GM19455 (cell line): ENCODE results near the gene MAVS.

Experiments used
- ATAC-seq: cut with Tn5 transposase; IDR thresholded peaks from one replicate; pipeline ENCODE4 v1.9.1; 2021; ENCODE audit not compliant: unreplicated experiment

Gene MAVS

DNA sequence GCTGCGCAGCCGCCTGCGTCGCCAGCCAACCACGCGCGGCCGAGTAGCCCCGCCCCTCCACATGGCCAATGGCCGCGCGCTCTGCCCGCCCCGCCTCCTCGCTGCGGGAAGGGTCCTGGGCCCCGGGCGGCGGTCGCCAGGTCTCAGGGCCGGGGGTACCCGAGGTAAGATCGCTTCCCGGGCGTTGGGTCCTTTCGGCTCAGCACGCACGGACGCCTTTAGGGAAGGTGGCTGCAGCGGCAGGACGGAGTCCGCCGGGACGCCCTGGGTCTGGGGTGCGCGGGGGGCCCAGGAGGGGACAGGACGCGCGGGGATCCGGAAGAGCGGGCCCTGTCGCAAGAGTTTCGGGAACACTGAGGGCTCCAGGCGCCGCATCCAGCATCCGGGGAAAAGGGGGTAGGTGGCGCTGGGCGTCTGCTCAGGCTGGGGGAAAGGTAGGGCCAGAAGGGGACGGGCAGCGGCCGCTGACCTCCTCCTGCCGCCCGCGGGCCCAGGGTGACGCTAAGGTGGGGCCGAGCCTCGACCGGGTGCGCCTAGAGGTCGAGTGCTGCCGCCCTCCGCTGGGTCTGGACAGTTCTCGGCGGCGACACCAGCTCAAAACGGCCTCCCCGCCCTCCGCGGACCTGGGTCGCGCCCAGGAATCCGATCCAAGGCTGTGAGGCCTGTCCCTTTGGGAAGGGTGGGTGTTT, at the start of gene MAVS:
Gene MAVS, plus strand, starts transcription at position 95 of the 689 bp plus-strand sequence. CDS start 7,791 bp downstream, outside the sequence.
- peak; percentile 87 for ATAC-seq

DNA sequence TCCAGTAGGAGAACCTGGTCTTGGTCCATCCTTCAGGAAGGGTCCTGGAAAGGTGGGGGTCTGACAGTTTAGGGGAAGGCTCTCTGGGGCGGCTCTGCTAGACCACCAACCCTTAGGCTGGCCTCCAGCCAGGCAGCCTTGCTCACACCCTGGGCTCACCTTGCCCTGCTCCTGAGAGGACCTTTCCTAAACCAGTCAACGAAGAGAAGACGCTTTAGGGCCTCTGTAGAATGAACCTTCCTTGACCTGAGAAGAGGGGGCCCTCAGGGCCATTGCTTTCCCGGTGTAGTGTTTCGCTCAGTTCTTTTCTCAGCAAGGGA, 49.4 kb upstream of the MAVS start:
- ATAC-seq, result no peak

DNA sequence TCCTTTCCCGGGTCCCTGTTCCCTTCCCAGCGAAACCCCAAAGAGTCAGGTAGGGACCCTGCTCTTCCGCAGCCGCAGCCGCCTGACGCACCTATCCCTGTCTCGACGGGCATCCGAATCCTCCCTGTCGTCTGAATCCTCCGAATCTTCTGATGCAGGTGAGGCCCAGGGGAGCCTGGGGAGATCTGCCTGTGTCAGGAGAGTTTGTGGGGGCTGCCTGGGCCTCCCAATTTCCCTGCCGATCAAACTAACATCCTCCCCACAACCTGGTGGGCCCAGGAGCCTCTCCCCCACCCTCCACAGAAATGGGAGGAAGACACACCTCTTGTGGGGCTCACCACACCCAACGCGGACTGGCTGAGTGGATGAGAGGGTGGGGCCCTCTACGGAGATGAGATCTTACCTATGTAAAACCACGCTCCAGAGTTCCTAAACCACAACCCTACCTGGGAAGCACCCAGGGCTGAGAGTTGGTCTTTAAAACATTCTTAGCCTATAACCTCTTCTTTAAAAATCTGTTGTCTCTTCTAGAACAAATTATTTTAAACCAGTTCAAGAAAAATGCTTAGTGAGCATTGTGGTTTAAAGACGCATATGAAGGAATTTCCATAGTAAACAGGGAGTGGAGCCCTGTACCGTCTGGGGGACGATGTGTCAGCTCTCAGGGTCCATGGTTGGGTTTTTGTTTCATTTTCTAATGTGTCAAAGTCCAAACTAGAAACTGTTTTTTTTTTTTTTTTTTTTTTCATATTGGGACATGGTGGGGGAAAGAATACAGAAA, 48.9 kb upstream of the MAVS start:
- no peak for ATAC-seq

DNA sequence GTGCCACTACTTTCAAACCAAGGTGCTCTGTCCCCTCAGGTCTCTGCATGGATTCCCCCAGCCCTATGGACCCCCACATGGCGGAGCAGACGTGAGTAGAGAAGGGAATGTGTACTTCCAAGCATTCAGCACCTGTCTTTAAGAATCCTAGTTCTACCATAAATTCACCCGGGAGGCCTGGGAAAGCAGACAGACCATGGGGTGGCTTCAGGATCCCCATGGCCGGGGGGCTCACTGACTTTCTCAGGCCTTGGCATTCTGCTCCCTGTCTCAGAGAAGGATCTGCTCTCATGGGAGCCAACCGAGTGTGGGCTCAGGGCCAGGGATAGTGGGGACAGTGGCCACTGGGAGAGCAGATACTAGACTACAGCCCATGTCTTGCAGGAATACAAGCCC, 48.3 kb upstream of the MAVS start:
- no peak for ATAC-seq

DNA sequence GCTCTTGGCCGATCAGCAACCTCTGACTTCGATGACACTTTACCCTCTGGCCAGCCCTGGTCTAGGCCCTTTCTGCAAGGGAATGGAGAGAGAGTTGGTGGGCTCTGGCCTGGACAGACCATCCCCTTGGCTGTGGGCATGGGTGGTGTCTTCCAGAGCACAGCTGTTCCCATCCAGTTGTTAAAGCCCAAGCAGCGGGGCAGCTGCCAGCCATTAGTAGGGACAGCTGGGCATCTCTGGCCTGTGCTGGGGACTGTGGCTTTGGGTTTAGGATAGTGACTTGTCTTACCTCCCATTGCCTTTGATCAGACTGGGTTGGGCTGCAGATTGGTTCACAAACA, 47.8 kb upstream of the MAVS start:
- ATAC-seq, result no peak

DNA sequence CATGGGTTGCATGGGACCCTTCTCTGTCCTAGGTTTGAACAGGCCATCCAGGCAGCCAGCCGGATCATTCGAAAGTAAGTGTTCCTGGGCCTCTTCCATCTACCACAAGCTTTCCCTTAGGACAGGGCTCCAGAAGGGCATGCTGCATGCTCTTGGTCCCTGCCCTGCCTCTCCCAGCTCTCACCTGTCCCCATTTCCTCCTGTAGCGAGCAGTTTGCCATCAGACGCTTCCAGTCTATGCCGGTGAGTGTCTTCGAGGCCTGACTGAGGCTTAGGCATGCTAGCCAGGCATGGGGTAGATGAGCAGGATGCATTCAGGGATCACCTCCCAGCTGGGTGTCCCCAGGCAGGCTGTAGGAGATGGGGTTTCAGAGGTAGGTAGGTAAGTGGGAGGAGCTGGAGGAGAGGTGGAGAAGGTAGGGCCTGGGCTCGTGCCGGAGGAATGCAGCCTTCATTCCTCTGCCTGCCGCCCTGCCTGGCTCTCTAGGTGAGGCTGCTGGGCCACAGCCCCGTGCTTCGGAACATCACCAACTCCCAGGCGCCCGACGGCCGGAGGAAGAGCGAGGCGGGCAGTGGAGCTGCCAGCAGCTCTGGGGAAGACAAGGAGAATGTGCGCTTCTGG, 46.3 kb upstream of the MAVS start:
- no peak for ATAC-seq

DNA sequence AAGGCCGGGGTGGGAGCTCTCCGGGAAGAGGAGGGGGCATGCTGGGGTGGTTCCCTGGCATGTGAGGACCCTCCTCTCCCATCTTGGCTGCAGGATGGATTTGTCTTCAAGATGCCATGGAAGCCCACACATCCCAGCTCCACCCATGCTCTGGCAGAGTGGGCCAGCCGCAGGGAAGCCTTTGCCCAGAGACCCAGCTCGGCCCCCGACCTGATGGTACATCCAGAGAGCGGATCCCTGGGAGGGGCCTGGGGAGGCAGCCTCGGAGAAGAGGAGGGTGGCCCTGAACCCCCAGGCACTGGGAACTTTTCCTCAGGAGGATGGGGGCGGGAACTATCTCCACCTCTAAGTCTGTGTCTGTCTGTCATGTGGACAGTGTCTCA, 45.8 kb upstream of the MAVS start:
- ATAC-seq, result no peak

DNA sequence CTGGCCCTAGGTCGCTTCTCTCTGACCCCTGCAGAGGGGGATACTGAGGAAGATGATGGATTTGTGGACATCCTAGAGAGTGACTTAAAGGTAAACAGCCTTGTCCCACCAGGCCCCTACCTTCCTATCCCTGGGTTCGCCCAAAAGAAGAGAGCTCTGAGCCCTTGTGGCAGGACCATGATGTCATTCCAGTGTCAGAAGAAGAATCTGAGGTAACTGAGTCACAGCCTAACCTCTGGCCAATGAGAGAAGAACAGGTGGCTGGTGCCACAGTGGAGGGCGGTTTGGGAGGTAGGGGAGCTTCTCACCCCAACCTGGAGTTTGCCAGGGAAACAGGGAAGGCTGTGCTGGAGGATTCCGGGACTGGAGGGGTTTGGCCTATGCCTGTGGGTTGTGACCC, 45.3 kb upstream of the MAVS start:
- no peak for ATAC-seq

DNA sequence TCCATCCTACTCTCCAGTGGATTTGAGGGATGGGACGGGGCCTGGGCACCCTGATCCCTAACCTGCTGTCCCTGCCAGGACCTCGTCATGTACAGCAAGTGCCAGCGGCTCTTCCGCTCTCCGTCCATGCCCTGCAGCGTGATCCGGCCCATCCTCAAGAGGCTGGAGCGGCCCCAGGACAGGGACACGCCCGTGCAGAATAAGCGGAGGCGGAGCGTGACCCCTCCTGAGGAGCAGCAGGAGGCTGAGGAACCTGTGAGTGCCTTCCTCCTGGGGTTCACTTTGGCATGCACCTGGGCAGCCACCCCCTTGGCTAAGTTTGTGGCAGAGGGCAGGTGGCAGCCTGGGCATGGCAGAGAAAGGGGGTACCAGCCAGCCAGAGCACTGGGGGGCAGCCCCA, 44.8 kb upstream of the MAVS start:
- no peak for ATAC-seq

DNA sequence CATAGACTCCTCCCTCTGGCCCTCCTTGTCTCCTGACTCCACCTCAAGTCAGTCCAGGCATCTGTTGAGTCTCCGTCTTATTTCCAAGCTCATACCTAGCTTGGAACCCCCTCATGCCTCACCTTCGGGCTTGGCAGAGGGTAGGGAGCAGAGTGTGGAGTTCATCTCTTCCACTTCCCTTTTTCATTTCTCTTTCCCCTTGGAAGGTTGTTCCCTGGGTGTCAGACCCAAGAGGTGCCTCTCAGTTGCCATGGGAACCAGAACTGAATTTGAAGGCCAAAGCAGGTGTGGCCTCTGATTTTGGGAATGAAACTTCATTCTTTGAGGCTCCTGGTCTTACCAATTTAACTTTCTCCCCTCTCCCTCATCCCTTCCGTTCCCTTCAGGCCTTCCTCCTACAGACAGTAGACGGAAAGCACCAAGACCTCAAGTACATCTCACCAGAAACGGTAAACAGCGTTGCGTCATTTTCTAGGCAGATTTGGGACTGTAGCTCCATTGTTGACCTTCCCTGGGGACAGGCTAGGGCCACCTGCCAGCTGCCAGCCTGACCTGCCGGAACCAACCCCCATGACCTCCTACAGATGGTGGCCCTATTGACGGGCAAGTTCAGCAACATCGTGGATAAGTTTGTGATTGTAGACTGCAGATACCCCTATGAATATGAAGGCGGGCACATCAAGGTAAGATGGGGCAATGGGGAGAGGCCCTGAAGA, 44.0 kb upstream of the MAVS start:
- no peak for ATAC-seq

DNA sequence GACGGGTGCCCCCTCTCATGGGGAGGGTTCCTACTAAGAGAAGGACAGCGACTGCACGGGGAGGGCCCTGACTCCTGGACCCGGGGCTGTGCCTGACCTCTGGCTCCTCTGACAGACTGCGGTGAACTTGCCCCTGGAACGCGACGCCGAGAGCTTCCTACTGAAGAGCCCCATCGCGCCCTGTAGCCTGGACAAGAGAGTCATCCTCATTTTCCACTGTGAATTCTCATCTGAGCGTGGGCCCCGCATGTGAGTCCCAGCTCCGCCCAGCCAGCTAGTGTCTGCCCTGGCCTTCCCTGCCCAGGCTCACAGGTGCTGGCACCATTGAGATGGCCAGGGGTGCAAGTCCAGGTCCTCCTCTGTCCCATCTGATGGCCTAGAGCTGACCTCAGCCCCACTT, 43.3 kb upstream of the MAVS start:
- no peak for ATAC-seq

DNA sequence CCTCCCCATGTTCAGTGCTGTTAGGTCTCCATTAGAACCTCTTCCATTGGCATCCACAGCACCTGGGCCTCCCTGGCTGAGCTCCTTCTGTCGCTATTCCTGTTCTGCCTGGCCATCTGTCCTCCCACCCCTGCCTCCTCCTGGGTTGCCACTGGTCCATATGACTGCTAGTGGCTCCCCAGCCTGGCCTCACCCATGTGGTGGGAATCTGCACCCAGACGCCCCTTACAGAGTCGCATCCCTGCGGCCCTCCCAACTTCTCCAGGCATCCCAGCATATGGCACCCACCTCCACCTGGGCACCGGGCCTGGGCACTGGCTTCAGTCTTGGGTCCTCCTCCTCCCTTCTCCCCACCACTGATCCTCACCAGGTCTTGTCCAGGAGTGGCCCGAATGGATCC, 42.8 kb upstream of the MAVS start:
- no peak for ATAC-seq

DNA sequence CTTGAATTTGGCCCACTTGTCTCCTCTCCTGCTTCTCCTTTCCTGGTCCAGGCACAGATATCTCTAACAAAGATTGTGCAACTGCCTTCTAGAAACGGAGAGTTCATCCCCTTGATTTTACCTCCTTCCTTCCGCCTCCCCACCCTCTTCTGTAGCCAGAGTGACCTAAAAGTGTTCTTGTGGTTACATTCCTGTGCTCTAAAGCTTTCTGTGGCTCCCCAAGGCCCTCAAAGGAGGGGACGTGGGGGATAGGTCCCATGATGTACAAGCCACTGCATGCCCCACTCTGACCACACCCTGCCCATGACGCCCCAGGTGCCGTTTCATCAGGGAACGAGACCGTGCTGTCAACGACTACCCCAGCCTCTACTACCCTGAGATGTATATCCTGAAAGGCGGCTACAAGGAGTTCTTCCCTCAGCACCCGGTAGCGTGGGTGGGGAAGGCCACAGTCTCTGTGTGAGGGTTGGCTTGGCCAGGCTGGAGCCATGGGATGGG, 42.3 kb upstream of the MAVS start:
- no peak for ATAC-seq

DNA sequence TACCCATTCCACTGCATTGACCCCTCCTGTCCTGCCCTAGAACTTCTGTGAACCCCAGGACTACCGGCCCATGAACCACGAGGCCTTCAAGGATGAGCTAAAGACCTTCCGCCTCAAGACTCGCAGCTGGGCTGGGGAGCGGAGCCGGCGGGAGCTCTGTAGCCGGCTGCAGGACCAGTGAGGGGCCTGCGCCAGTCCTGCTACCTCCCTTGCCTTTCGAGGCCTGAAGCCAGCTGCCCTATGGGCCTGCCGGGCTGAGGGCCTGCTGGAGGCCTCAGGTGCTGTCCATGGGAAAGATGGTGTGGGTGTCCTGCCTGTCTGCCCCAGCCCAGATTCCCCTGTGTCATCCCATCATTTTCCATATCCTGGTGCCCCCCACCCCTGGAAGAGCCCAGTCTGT, 41.9 kb upstream of the MAVS start:
- no peak for ATAC-seq

DNA sequence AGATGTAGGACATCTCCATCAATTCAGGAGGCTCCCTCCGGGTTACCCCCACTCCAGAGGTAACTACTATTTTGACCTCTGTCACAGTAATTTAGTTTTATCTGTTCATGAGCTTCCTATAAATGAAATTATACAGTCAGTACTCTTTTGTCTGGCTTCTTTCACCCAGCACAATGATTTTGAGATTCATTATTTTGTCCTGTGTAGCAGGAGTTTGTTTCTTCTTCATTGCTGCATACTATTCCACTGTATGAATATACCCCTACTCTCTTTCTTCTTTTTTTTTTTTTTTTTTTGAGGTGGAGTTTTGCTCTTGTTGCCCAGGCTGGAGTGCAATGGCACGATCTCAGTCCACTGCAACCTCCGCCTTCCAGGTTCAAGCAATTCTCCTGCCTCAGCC, 38.1 kb upstream of the MAVS start:
- ATAC-seq, result no peak

DNA sequence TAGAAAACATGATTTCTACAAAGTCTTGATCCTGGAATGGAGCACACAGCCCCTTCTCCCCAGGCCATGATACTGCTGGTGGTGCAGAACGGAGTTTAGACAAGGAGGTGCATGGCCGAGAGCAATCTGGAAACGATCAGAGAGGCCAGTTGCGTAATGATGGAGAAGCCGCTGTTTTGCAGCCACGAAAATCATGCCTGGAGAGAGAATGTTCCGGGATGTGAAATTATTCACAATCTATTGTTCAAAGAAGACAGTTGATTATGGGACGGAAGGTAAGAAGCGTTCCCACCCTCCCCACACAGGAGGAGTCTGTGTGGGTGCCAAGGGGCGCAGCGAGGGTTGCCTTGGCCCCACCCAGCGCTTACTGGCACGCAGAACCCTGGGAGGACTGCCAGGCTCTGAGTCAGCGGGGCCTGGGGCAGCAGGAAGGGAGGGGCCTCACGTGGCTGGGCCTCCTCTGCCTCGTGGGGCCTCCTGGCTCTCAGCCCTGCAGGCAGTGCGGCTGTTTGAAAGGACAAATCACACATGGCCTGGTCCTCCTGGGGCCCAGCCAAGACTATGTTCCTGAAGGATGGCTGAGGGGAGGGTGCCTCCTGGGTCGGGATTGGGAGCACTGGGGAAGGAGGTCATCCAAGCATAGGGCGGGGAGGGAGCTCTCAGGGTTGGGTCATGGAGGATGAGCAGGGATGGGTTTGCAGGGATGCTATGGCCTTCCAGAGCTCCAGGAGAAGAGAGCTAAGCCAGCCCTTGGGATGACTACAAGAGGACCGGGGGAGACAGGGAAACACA, 35.0 kb upstream of the MAVS start:
- no peak for ATAC-seq

DNA sequence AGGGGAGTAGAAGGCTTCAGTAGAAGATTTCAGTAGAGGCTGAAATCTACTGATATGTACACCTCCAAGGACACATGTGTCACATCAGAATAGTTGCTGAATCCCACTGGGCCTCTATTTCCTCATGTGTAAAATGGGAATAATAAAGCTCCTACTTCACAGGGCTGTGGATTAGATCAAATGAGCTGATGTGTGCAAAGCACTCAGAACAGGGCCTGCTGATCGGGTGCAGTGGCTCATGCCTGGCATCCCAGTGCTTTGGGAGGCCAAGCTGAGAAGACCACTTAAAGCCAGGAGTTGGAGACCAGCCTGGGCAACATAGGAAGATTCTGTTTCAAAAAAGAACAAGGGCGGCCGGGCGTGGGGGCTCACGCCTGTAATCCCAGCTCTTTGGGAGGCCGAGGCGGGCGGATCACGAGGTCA, 34.4 kb upstream of the MAVS start:
- no peak for ATAC-seq

DNA sequence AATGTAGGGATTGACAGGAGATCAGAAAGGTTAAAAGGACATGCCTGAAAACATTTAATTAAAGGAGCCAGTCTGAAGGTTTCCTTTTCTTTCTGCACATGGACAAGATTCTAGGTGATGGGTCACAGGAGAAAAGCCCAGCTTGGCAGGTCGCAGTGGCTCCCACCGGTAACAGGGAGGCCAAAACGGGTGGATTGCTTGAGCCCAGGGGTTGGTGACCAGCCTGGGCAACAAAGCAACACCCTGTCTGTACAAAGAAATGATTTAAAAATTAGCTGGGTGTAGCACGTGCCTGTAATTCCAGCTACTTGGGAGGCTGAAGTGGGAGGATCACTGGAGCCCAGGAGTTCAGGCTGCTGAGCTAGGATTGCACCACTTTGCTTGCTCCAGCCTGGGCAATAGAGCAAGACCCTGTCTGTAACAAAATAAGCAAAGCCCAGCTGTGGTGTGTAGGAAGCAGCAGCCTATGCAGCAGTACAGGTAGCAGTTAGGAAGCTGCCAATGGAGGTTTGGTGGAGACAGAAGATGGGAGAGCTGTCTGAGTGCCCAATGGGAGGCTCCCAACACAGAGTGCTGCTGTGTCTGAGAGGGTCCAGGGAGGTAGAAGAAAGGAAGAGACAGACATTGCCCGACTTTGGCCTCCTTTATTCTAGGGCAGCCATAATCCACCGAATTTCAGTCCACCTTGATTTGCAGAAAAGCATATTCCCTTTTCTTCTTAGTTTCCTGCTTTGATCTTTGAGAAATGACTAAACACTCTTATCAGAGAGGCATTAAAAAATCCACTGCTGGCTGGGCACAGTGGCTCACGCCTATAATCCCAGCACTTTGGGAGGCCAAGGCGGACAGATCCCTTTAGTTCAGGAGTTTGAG, 33.4 kb upstream of the MAVS start:
- ATAC-seq, result no peak

DNA sequence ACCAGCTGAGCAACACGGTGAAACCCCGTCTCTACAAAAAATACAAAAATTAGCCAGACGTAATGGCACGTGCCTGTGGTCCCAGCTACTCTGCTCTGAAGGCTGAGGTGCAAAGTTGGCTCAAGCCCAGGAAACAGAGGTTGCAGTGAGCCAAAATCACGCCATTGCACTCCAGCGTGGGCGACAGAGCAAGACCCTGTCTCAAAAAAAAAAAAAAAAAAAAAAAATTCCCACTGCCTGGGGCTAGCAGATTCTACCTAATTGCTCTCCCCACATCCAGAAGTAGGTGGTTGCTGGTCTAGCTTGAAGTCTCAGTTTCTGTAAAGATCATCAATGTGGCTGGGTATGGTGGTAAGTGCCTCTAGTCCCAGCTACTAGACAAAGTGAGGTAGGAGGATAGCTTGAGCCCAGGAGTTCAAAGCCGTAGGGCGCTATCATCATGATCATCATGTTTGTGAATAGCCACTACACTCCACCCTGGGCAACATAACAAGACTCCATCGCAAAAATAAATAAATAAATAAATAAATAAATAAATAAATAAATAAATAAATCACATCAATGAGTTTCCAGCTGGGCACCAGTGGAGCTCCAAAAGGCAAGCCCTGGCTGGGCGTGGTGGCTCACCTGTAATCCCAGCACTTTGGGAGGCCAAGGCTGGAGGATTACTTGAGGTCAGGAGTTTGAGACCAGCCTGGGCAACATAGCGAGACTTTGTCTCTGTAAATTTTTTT, 32.6 kb upstream of the MAVS start:
- ATAC-seq, result no peak
